Measurements from ENCODE around the gene RNU4-1.

RNU4-1 gene

GRCh38 chr12:120290609-120291305 is 2.3 kb downstream of the RNU4-1 start:
- peak; percentile 13 for DNase-seq (ENCODE audit: low read depth)

DNA sequence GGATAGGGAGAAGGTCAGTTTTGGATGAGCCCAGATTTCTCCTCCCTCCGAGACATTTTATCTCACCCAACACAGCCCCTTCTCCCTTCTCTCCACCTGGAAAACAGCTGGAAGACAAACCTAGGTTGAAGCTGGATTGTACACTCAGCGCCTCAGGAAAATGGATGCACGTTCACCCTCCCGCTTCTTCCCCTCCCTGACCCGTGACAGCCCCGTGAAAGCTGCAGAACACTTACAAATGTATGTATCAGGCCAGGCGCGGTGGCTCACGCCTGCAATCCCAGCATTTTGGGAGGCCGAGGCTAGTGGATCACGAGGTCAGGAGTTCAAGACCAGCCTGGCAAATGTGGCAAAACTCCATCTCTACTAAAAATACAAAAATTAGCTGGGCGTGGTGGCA is 5.5 kb downstream of the RNU4-1 start:
- DNase-seq (ENCODE audit: low read depth) = no peak

DNA sequence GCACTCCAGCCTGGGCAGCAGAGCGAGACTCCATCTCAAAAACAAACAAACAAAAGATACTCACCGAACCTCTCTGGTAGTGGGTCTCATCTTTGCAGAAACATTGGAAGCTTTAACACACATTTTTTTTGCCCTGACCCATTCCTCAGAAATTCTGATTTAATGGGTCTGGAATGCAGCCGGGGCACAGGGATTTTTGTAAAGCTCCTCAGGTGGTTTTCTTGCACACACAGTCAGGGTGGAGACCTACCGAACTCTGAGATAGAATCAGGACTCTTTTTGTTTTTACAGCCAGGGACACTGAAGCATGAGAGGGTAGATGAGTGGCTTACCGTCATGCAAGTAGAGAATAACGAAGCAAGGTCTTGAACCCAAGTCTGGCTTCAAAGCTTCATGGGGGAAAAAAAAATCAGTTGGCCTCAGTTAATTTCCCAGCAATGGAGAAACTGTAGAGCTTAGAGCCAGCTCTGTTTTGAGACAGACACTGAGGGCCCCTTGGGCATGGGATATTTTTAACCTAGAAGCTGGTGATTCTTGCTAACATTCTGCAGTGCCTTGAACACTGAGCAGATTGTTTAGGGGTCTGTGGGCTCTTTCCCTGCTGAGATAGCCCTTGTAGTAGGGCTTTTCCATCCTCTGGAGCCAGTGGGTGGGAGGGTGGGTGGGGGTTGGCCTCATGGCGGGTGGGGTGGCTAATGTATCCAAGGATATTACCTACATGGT is 6.1 kb downstream of the RNU4-1 start:
- DNase-seq (ENCODE audit: low read depth) = no peak

DNA sequence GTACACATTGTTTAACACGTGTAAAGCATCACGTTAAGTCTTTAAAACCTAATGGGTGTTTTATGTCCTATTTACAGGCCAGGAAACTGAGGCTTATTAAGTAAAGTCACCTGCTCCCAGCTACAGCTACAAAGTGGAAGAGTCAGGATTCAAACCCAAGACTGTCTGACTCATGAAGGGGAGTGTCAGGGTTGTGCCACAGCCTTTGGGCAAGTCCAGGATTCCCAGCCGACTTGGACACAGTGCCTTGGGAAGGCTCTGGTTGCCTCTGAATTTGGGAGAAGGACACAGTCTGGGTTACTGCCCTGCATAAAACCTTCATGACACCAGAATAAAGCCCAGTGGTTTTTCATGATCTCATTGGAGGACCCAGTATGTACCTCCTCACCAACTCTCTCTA is 8.7 kb downstream of the RNU4-1 start:
- DNase-seq (ENCODE audit: low read depth) = no peak

DNA sequence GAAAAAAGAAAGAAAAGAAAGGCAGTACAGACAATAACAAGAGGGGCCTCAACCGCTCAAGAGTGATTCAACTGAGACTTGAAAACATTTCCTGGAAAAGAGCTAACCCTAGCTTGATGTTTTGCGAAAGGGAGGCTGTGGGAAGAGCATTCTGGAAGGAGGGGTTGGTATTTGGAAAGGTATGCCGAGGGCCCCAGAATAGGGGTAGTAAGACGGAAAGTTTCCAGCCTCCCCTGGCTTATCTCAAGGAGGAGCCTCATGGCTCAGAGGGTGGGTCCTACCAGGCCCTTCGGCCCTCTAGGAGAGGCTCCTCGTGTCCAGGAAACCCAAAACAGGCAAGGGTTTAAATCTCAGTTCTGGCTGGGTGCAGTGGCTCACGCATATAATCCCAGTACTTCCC is 9.7 kb downstream of the RNU4-1 start:
- DNase-seq (ENCODE audit: low read depth) = no peak

GRCh38 chr12:120278137-120279069 is 14.6 kb downstream of the RNU4-1 start:
- DNase-seq (ENCODE audit: low read depth) = no peak

DNA sequence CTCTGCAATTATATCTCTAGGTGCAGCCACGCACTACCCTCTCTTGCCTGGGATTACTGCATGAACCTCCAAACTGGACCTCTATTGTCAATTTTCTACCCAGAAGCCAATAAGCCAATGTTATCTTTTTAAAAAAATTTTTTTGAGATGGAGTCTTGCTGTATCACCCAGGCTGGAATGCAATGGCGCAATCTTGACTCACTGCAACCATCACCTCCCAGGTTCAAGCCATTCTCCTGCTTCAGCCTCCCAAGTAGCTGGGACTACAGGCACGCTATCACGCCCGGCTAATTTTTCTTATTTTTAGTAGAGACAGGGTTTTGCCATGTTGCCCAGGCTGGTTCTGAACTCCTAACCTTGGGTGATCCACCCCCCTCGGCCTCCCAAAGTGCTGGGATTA is 16.3 kb downstream of the RNU4-1 start:
- DNase-seq (ENCODE audit: low read depth) = no peak

- no peak for DNase-seq (ENCODE audit: low read depth)
Measured at GRCh38 chr12:120267736-120268135, 25.3 kb downstream of the RNU4-1 start.

DNA sequence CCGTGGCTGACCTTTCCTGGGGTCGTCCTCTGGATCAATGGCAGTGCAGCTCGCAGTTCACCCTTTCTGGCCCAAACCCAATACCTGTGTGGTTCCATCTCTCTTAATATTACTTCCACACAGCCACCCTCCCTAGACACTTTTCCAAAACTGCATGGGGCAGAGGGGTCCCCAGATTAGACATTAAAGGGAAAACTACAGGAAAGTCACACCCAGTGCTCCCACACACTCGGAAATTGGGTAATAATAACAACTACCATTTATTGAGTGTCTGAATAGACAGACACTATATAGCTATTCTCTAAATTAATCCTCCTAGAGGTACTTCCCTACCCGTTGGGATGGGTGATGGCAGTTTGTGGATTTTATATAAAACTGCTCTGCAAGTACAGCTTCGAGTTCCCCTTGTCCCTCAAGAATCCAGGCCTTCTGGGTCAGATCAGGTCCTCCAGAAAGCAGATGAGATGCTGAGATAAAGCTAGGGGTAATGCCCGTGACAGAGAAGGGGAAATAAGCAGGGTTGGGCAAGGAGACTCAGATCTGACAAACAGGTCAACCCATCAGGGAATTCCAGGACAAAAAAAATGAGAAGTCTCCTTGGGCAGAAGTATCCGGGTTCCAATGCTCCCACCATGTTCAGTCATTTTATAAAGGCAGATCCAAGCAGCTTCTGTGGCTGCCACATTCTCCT is 26.7 kb downstream of the RNU4-1 start:
- DNase-seq (ENCODE audit: low read depth) = no peak

DNA sequence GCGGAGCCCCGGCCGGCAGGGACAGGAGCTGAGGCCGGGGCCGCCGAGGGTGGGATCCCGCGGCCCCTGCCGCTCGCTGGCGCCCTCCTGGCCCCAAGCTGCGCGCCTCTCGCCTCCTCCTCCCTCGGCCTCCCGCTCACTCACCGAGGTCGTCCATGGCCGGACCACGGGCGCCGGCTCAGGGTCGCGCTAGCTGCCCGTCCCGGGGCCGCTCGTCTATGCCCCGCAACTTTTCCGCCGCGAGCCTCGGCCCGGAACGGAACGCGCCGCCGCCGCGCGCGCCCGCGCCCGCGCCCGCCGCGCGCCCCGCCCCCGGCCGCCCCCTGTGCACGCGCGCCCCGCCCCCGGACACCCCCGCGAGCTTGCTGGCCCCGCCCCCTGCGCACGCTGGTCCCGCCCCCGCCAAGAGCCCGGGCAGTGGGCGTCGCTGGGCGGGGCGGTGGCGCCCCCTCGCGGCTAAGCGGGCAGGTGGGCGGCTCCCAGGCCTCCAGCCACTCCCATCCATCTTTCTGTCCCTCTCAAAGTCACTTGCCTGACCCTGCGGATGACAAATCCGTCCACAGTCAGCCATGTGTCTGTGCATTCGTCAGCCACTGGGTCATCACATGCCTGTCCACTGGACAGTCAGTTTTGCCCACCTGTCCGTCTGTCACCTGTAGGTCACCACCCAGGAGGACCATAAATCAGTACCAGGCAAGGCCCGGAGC is 27.4 kb downstream of the RNU4-1 start, which contains the start of gene PXN:
PXN (minus strand) TSS at position 258 of the 707 bp plus-strand sequence; CDS start at position 157, 101 bp downstream.
- peak; percentile 94 for DNase-seq (ENCODE audit: low read depth)

DNA sequence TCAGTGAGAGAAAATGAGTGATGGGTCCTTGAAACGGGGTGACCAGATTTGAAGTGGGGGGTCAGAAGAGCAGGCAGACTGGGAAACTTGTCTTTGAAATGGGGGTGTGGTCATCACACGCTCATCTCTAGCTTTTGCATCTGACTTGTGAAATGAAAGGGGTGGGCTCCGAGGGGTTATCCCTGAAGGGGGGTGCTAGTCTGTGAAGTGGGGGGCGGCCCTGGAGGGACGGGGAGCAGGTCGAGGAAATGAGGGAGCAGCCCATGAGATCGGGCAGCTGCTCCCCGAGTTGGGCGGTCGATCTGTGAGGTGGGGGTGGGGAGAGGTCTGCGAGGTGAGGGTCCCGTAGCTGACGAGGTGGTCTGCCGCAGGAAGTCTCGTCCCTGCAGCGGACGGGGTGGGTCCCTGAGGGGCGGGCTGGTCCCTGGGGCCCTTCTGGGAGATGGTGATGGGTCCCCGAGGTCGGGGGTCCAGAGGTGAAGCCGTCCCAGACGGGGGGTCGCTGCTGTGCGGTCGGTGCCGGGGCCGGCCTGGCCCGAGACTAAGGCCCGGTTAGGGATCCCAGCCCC is 28.0 kb downstream of the RNU4-1 start:
- no peak for DNase-seq (ENCODE audit: low read depth)

DNA sequence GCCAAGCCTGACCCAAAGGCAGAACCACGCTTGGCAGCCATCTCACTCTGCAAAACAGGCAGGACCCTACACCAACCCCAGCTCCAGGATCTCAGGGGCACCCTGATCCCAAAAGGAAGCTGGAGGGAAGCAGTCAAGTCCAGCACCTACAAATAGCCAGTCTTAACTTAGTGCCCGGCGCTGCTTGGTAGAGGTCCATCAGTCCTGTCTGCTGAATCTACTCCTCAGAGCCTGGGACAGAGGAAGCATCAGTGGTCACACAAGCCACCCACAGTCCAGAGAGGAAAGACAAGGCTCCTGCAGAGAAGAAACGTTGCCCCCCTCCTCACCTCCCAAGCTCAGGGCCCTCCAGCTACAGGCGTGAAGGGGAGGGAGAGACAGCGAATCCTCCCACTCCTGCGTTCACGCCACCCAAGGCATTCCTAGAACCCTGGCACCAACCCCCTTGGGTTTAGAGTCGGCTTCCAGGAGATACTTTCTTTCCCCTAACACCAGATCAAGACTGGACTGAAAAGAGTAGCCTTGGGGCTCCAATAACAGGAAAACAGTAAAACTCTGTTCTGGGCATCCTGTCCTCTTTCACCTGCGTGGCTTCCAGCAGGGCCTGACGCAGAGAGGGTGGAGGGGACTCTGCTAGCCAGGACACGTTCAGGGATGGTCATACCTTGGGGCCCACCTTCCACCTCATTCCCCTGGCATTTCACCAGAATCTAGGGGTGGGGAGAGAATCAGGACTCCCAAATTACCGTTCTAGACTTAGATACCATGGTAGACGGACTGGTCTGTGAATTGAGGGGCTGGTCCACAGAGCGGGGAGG is 28.7 kb downstream of the RNU4-1 start:
- no peak for DNase-seq (ENCODE audit: low read depth)

DNA sequence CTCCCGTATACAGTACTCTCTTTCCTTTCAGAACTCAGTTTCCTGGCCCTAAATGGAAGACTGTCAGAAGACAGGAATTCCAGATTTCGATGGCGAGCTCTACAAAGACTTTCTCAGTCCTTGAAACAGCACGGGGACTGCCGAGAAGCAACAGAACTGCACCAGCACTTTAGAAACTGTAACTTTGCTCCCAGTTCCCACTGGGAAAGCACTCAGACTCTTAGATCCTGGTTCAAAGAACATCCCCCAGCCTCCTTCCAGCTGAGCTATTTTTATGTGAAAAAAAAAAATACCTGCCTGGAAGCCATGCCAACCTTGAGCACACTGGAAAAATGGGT is 29.3 kb downstream of the RNU4-1 start:
- DNase-seq (ENCODE audit: low read depth) = no peak

- no peak for DNase-seq (ENCODE audit: low read depth)
Measured at GRCh38 chr12:120262852-120263747, 29.9 kb downstream of the RNU4-1 start.

DNA sequence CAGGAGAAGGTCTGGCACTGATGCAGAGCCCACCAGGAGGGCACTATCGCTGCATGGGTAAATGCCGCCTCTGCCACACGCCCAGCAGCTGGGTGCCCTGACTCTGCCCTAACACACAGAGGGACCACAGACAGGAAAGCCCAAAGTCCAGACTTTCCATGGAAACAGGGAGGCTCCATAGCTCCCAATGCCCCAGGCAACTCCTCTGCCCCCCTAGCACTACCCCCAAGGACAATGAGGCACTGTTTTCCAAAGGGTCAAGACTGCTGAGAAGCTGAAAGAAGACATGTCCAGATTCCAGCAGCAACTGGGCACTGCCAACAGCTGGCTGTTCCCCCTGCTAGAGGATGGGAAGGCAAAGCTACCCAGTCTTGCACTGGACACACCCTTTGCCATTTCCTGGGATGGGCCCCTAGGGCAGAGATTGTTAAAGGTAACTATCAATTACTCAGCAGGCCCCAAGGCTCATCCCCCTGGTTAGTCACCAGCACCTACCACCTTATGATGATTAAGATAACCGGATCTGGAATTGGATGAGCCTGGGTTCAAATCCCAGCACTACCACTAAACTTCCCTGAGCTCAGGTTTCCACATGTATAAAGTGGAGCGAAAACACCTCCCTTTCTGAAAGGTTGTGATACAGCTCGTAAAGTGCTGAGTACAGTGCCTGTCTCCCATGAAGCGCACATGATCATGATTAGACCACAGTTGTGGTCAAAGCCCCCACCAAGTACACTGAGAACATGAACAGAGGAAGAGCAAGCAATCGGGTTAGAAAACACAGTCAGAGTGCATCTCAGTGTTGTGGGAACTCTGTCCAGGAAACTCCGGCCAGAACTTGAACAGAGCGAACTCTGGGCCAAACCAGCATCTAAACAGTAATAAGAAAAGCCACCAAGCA is 30.8 kb downstream of the RNU4-1 start:
- no peak for DNase-seq (ENCODE audit: low read depth)

DNA sequence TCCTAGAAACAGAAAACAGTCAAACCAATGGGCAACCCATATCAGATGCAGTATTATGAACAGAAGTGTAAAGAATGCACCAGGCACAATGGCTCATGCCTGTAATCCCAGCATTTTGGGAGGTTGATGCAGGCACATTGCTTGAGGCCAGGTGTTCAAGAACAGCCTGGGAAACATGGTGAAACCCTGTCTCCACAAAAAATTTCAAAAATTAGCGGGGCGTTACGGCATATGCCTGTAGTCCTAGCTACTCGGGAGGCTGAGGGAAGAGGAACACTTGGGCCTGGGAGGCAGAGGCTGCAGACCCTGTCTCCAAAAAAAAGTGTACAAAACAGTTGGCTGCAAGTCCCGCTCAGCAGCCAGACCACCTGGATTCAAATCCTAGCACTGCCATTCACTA is 32.4 kb downstream of the RNU4-1 start:
- DNase-seq (ENCODE audit: low read depth) = no peak

DNA sequence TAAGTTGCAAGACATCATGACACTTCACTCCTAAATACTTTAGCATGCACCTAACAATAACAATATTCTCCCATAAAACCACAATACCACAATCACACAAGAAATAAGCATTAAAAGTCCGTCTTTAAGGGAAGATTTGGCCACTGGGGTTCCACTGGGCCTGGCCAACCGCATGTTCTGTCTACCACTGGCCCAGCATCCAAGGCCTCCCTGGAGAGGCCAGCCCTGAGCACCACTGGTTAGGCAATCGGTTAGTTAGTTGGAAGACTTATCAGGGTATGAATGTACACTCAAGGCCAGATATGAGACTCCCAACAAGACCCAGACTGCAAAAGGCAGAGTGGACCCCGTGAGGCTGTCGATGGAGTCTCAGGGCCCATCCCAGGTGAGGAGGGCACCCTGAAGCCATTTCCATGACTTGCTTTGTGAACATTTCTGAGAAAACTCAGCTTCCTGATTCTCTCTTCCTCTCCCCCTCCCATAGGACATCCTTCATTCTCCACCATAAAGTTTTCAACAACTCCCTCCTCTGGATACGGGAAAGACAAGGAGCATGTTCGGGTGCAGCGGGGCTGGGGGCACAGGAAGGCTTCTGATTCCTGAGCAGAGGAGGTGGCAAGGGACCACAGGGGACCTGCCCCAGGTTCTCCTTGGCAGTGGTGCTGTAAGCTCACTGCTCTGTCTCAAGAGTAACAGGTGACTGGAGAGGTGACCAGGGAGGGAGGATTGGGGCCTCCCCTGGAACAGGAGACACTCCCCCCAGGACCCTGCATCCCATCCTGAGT is 33.4 kb downstream of the RNU4-1 start:
- DNase-seq (ENCODE audit: low read depth) = no peak

Measured in stimulated activated CD8-positive, alpha-beta memory T cell treated with anti-CD3 and anti-CD28 coated beads, Interleukin-15, amount 100 ng/mL, for 24 hours (primary cell).